Mesenteric fat pad (tissue), 1 donor: ENCODE data around the gene CERK. TPM values are rescaled to one million over a fixed set of nuclear protein-coding genes. Genes with fewer than 3 reads are reported as not detected.

Source experiments
- DNase-seq: peaks from one replicate; pipeline ENCODE4 v3.0.0-alpha.2; 2020; ENCODE audit warnings: low spot score
- total RNA-seq: library from RNA; stranded (reverse); fragmentation: NEBNext Ultra II Directional; extraction: Animal tissue kit (Norgen Biotek cat#: 25700); gene quantifications from one replicate; pipeline ENCODE4 v1.2.1, GENCODE V29; 2021
- donor health status: DM: yes; HTN: yes; CAD: no.

CERK gene
- total RNA-seq, 1 donor from 2014 or later = 30.8 TPM

DNA sequence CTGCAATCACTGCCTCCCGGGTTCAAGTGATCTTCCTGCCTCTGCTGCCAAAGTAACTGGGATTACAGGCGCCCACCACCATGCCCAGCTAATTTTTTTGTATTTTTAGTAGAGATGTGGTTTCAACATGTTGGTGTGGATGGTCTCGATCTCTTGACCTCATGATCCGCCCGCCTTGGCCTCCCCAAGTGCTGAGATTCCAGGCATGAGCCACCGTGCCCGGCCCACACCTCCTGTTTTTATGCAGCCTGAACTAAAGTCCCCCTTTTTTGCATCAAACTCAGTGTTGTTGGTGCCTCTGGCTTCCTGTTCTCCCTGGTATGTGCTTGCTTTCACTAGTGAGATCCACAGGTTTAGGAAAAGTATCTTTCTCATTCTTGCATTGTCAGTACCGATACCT lies 28.6 kb upstream of the CERK start:
- DNase-seq = no peak

DNA sequence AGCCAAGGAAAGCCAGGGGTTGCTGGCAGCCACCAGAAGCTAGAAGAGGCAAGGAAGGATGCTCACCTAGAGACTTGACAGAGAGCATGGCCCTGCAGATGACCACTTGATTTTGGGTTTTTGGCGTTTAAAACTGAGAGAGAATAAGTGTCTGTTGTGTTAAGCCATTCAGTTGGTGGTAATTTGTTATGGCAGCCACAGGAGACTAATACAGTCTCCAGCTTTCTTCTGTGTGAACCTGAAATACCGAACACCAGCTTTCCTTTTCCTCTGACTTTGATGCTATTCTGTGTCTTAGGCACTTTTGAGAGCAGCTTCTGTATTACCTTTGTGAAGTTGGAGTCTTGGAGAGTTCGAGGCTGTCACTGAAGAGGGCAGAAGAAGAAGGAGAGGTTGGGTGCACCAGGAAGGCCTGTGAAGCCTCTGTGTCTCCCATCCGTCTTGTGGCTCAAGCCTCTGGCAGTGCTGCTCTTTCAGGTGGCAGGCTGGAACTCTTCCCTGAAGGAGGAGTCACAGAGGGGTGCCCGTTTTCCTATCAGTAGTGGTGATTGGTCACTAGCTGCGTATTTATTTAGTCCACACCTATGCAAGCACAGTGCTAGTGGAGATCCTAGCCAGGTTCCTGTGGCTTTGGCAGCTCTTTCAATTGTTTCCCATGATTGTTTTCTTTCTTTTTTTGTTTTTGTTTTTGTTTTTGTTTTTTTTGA lies 26.9 kb upstream of the CERK start:
- DNase-seq = no peak

DNA sequence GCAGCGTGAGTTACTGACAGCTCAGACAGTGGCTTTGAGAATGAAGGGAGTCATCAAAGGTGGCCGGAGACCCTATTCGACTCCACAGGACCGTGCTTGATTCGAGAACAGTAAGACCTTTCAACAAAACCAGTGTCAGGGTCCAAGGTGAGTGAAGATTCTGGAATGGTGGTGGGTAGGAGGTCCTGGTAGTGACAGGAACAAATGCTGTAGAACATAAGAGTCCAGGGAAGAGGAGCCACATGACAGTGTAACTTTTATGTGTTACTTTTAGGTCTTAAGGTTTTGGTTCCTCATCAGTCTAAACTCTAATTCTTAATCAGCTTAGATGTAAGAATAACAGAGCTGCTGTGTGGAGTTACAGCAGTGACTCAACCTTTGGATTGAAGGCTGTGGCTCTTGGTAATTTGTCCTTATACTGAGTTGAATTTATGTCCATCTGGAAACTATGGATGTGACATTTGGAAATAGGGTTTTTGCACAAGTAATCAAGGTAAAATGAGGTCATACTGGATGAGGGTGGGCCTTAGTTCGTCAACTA lies 26.2 kb upstream of the CERK start:
- no peak for DNase-seq

DNA sequence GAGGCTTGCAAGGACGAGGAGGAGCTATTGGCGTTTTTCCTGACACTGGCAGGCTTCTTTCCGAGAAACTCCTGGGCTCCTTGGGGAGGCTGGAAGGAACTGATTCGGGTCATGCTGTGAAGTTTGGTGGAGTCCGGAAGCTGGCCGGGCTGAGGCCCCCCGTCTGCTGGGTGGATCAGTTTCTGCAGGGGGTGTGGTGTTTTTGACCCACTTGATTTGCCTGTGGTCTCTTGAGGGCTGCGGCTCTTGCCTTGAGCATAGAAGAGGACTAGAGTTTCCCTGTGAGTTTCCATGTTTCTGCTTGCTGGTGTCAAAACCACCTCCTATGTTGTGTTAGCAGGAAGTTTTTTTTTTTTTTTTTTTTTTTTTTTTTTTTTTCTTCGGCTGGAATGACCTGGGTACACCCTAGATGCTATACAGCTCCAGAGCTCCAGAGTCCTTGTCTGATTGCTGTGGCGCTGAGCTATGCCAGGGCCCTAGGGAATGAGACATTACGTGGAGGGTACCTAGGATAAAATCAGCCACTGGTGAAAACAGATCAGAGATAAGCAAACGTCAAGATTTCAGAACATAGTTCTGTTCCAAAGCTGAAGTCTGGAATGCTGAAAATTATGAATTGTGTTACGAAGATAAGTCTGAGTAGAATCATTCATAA lies 25.1 kb upstream of the CERK start:
- DNase-seq = no peak

DNA sequence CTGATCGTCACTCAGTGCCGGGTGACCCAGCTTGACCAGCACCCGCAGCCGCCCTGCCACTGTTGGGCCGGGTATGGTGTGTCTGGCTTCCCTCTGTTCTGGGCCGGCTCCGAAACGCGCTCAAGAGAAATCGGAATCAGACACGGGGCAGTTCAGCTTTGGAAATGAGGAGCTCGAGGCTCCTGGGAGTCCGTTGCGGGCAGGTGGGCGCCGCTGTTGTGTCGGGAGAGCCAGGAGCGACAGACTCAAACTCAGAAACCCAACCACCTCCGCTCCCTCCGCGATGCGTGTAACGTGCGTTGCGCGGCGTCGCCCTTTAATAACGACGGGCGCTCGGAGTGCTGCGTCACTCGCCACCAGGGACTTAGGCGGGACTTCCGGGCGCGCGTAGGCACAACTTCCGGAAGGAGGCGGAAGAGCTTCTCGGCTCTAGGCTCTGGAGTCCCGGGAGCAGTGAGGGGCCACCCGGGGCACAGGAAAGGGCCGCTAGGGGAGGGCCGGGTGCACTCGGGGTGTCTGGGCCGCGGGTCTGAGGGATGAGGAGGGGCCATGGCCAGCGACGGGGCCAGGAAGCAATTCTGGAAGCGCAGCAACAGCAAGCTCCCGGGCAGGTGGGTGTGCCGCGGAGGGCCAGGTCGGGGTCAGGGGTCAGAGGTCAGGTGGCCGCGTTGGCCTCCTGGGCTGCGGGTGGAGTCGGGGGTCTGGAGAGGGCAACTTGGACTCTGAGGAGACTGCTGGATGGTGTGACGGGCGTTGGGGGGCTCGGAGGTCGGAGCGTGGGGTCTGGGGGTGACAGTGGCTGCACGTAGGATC lies 24.4 kb upstream of the CERK start, which contains the start of gene TBC1D22A:
TBC1D22A (plus strand) TSS at position 413 of the 813 bp plus-strand sequence; CDS start at position 550, 137 bp downstream.
- DNase-seq = peak; percentile 97

DNA sequence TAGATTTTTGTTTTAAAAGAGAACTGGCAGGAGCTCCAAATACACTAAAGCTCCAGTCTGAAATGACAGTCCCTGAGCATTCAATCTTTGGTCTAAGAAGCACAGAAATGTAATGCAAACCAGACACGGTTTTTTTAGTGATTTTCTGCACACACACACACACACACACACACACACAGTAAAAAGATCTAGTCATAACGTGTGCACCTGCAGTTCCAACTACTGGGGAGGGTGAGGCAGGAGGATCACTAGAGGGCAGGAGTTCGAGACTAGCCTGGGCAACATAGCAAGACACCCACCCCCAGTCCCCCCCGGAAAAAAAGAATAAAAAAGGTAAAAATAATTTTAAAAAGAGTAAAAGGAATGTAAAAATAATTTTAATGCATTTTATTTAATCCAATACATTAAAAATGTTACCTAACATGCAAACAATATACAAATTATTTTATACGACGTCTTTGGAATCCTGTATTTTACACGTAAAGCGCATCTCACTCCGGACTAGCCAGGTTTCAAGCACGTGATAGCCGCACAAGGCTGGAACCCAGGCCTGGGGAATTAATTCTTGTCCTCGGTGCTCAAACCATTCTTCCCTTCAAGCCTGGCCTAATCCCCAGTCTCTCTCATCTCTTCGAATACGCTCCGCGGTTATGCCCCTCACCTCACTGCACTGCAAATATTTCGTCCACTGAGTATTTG lies 23.6 kb upstream of the CERK start:
- DNase-seq = no peak

DNA sequence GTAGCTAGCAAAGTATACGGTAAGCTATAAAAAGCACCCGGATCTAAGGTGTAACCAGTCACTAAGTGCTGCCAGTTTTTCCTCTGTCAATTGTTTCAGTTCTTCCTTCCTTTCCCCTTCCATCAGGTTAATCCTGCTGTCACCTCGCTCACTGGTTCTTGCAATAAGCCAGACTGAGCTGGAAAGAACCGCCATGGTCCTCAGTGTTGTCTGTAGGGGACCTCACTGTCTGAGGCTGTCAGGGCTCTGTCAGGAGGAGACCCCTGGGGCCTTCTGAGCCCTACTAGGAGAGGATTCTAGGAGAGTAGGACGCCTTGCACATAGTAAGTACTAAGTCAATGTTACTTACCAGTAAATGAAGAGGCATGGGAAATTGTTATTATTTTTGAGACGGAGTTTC lies 23.0 kb upstream of the CERK start:
- no peak for DNase-seq

DNA sequence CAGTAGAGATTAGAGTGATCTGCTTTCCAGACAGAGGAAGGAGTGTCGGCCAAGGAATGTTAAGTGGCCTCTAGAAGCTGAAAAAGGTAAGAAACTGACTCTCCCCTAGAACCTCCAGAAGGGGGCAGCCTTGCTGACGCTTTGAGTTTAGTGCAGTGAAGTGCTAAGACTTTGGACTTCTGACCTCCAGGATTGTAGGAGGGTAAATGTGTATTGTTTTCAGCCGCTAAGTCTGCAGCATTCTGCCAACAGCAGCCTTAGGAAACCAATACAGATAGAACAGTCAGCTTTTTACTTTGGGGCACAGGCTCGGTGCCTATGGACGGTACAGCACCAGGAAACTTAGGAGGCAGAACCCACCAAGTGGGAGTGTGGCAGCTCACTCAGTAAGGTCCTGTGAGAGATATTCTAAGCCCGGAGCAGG lies 20.8 kb upstream of the CERK start:
- no peak for DNase-seq

DNA sequence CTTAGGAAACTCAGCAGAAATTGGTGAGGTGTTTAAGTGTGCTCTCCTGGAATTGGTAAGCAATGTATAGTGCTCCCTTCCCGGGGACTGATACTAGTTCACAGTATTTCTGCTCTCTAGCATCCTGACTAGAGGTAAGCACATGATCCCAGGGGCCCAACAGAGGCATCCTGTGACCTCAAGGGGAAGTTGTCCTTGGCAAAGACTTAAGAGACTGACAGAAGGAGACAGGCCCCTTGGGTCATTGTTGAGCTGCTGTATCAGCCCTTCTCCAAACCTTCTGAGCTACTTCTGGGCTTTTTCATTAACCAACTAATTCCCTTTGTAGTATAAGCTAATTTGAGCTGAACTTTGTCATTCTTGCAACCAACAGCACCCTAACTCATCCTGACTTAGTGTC lies 20.1 kb upstream of the CERK start:
- DNase-seq = no peak

DNA sequence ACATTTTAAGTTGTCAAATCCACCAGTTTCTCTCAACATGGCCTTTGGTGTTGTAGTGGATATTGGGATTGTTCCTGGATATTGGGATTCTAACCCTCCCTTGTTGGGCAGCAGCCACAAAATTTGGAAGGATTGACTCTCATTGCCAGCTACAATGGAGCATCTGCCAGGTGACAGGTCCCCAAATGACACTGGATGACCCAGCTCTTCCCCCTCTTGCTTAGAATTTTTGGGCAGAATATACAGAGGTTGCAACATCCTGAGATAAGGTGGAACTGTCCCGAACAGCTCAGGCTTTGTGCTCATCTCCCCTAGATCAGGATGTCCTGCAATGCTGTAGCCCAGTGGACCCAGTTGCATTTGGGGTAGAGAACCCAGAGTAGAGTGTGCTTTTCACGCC lies 19.1 kb upstream of the CERK start:
- no peak for DNase-seq

DNA sequence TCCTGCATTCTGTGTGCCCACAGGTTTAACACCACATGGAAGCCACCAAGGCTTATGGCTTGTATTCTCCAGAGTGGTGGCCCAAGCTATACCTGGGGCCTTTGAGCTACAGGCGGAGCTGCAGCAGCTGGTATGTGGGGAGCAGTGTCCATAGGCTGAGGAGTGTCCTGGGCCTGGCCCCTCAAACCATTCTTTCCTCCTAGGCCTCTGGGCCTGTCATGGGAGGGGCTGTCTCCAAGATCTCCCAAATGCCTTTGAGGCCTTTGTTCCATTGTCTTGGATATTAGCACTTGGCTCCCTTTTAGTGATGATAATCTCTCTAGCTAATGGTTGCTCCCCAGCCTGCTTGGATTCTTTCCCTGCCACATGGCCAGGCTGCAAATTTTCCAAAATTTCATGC lies 18.0 kb upstream of the CERK start:
- no peak for DNase-seq

DNA sequence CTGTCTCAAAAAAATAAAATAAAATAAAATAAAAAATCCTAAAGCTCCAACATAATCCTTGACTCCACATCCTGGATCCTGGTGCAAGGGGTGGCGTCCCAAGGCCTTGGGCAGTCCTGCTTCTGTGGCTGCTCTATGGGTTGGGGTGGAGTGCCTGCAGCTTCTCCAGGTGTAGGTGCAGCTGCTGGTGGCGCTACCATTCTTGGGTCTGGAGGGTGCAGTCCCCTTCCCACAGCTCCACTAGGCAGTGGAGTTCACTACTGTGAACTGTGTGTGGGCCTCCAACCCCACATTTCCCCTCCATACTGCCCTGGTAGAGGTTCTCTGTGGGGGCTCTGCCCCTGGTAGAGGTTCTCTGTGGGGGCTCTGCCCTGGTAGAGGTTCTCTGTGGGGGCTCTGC lies 17.5 kb upstream of the CERK start:
- no peak for DNase-seq

DNA sequence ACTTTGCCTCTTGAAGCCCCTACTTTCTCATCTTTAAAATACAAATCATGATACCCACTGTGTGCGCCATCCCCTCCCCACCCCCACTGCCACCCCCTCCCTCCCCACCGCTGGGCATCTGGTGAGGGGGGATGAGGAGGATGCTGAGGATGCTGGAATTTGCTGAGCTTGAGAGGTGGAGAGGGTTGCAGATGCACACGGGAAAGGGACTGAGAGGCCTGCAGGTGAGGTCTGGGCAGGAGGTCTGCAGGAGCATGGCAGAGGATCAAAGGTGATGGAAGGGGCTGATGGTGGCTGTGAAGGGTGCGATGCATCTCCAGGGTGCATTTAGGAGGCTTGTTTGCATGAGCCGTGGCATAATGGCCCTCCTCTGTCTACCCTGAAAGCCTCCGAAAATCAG lies 16.8 kb upstream of the CERK start:
- no peak for DNase-seq

DNA sequence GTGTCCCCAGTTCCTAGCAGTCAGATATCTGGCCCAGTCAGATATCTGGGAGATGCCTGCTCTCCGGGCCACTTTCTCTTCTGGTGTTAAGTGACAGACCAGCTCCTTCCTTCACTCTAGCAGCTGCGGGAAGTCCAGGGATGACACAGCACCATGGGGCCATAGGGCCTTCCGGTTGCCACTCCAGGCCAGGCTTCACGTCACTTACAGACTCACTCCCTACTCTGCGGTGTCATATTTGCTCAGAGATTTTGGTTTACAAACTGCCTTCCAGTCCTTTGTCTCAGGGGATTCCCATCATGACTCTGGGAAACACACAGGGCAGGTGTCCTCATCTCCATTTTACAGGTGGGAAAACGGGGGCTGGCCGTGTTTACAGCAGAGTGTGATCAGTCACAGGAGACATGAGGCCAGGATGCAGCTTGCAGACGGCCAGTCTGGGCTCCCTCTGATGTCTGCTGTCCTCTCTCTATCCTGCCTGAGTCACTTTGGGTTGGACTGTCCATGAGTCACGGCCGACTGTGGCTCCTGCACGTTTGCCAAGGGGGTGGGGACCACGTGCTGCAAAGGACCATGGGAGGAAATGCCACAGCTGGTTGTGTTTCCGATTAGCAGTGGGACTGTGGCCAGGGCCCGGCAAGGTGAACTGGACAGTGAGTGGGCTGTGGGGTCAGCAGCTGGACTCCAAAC lies 16.2 kb upstream of the CERK start:
- peak; percentile 98 for DNase-seq

DNA sequence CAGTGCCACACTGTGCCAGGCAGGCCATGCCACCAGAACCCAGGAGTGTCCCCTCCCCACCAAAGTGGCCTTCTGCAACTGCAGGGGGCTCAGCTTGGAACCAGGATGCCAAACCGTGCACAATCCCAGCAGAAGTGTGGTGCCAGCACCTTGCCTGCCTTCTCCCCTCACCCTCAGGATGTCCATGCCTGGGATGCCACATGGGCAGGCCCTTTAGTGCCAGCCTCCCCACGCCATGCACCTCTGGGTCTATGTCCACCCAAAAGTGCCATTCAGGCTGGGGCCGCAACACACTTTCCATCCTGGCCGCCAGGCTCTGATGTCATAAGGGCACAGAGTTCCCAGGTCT lies 15.7 kb upstream of the CERK start:
- DNase-seq = no peak

DNA sequence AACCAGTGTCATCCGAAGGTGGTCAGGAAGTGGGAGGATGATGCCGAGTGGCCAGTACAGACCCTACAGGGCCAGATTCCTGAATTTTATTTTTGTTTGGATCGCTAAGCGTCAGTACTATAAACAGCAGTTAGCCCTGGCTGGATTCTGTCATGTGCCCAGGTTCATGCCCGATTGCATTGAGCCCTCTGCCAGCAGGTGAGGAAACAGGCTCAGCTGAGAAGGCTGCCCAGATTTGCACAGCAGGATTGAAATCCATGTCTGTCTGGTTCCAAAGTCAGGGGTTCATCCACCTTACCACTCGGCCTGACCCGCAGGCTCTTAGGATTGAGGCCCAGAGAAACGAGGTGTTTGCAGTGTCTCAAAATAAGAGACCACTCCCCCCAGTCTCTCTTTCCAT lies 15.3 kb upstream of the CERK start:
- DNase-seq = no peak

DNA sequence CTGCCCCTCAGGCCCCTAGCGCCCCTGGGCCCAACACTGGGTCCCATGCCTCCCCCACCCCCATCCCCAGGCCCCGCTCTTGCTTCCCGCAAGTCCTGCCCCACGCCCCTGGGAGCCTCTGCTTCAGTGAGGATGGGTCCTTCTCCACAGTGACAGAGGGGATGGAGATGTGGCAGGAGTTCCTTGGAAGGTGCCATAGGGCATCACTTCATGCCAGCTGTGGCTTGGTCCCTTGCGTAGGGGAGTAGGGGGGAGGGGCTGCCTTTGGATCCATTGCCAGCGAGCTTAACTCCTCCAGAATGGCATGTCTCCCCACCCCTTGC lies 14.9 kb upstream of the CERK start:
- no peak for DNase-seq

DNA sequence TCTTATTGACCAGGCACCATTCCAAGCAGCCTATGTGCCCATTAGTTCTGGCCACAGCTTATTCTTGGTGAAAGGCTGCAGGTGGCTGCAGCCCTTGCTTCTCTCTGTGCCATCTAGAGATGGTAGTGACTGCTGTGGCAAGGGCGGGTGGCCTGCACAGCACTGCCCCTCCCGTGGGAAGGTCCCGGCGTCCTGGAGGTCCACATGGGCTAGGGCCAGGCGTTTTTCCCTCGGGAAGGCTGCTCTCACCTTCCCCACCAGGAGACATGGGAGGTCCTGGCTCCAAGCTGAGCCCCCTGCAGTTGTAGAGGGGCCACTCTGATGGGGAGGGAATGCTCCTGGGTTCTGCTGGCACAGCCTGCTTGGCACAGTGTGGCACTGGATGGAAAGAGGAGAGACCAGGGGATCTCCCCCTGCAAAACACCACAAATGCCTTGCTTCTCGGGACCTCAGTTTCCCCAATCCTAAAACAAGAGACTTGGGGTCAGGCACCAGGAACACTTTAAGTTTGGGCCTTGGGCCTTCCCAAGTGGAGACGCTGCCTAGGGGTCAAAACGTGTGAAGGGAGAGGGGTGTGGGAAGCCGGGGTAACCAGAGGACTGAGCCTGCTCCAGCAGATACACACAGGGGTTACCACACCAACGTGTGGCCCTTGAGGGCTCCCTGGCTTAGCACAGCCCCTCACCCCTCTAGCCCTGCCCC lies 14.4 kb upstream of the CERK start:
- no peak for DNase-seq

DNA sequence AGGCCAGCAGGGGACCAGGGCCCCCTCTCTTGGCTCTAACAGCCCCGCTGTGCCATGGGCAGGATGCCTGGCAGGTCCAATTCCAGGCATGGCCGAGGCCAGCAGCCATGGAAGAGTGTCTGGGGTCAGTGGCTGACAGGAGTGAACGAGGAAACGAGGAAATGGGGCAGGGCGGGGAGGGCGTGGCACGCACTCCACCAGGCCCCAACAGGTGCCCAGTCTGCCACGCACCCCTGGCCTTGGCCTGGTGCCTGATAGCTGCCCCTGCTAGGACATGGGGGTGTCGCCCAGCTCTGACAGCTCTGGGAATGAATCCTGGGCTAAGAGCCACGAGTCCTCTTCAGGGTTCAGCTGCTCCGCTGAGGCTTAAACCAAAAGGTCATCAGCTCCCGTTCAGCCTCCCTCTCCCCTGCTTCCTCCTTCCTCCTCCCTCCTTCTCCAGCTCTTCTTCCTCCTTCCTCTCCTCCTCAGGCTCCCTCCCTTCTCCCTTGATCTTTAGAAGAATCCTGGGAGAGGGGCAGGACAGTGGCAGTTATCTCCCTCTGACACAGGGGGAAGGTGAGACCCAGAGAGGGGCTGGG lies 12.9 kb upstream of the CERK start:
- no peak for DNase-seq

DNA sequence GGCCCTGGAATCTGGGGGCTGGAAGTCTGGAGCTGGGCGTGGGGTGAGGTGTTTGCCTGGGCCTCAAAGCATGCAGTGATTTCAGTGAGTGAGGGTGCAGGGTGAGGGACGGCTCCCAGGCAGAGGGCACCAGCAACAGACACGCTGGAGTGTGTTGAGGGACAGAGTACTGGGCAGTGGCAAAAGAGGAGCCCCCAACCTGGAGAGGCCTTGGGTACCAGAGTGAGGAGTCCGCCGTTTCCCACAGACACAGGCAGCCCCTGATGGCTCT lies 12.4 kb upstream of the CERK start:
- DNase-seq = no peak
